Measurements from ENCODE around the gene MRPS15.

MRPS15 gene

DNA sequence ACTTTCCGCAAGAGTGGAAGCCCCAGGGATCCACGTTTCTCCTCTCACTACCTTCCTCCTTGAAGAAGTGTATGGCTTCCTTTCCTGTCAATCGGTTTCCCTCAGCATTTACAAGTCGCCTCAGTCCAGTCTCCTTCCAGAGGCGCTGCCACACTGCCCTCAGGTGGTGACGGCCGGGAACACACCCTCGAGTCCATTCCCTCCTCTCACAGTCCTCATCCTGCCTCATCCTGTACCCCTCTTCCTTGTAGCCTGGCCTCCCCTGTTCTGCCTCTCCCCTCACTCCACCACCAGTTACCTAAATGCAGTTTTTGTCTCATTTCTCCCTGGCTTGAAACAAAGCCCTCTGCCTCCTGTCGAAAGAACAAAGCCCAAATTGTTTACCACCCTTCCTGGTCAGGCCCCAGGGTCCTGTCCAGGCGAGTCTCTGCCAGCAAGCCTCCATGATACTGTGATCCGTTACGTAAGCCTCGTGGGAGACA is 43.3 kb downstream of the MRPS15 start:
- DNase-seq = peak in 56 of 58 donors; percentile 16 to 93 (median 71)

DNA sequence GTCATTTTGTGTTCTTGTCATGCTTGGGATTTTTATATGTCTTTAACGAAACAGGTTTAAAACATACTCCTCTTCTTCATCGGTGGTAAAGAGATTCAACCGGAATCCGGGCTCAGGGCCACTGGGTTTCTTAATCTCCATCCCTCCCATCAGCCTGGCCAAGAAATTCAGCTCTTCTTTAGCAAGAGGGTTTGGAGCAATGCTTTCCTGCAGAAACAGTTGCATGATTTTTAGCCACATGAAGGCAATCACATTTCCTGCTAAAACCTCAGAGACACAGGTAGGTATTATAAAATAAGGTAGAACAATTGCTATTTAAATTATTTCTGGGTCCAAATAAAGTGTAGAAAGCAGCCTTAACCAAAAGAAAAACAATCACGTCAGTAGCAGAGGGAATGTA is 43.8 kb downstream of the MRPS15 start:
- DNase-seq = no peak

DNA sequence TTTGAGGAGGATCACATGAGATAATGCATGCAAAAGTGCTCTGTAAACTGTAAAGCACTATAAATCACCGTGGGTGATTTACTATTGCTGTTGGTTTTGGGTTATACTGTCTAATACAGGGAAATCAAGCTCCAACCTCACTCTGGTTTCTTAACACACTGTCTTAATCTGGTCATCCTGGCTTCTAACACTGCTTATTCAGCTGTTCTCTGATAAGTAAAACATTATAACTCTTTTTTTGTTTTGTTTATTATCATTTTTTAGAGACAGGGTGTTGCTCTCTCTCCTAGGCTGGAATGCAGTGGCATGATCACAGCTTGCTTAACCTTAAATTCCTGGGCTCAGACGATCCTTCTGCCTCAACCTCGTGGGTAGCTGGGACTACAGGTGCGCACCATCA is 44.6 kb downstream of the MRPS15 start:
- DNase-seq = no peak

DNA sequence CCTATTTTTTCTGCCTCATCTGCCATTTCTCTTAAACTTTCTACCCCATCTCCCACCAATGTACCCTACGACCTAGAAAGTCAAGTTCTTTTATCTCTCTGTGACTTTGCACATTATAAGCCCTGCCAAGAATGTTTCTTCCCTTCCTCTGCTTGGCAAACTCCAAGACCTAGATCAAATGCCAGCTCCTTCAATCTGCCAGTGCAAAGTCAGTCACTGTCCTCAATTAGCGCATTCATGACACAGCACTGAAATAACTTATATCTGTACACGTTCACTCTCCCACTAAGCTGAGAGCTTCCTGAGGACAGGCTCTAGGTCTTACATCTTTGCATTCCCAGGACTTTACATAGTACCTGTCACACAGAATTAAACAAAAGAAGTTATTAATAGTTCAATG is 45.0 kb downstream of the MRPS15 start:
- DNase-seq = no peak

DNA sequence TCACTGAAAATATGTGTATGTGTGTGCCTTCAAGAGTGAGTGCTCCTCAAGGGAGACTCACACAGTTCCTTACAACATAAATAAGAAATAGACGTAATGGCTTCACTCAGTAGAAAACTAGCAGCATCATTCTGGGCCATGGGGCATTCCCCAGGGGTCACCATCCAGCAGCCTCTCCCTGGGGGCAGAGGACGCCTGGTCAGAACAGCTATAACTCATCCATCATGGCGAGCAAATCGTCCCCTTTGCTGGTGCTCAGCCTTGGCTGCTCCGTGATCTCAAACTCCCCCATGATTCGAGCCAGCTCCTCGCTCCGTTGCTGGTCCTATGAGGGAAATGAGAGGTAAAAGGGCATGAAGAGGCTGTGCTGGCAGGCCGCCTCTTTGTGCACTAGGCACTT is 46.3 kb downstream of the MRPS15 start:
- DNase-seq = no peak

DNA sequence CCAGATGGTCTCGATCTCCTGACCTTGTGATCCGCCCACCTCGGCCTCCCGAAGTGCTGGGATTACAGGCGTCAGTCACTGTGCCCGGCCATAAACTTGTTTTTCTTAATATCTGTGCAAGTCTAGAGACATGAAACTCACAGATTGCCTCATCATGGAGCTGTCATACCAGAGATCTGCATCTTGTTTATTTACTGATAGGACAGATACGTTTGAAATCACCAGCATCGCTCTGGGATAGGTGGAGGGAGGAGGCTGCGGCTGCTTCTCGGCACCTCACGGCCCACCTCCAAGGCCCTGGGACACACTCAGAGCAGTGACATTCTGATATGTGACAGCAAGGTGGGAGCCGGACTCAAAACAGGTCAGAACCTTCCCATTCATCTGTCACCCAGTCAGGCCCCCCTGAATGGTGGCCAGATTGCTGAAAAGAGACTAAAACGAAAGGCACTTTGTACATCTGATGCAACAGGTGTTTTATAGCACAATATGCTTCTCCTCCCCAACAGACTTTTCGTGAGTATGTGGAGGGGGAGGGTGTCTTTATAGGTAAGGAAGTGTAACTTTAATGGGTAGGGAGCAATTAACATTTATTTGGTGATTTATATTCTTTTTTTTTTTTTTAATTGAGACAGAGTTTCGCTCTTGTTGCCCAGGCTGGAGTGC is 48.4 kb downstream of the MRPS15 start:
- DNase-seq = no peak

DNA sequence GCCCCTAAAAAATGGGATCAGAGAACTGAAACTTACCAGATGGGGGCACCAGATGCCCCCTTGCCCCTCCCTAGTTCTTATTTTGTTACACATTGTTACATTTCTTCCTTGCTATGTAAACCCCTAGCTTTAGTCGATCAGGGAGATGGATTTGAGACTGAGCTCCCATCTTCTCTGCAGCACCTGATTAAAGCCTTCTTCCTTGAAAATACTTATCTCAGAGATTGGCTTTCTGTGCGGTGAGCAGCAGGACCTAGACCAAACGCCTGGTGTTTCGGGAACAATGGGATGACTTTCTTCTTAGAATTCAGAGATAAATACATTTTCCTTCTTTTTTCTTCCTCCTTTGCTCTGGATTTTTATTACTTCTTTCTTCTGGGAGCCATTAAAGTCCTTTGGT is 49.8 kb downstream of the MRPS15 start:
- DNase-seq = no peak

DNA sequence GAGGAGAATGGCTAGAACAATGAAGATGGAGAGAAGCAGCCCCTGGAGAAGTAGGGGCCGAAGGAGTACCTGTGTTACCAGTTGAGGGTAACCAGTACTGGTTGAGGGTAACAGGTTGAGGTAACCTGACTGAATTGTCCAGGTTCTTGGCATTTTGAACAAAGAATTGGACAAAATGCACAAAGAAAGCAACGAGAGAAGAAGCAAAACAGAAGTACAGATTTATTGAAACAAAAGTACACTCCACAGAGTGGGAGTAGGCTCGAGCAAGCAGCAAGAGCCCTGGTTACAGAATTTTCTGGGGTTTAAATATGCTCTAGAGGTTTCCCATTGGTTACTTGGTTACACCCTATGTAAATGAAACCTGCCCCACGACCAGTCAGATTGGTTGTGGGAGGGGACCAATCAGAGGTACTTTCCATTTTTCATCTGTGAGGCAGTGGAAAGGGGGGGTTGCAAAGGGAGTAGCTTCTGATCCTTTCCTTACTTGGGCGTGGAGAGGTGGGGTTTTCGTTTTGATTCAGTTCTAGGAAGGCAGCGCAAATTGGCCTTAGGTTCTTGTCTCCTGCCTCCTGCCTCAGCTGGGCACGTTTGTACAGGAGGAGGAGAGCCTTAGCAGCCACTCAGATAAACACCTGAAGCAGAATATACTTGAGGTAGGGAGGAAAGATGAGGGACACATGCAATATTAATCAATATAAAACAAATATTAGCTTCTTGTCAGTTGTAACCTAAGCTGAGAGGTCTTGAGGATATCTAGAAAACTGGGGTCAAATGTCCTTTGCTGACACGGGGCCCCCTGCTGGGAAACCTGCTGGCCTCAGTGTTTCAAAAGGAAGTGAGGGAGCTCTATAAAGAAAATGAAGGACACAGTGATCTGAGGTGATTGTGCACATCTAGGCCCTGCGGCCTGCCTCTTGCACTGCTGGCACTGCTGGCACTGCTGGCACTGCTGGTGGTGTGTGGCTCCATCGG is 52.2 kb downstream of the MRPS15 start:
- peak in 12 of 58 donors; percentile 2 to 45 (median 13) for DNase-seq

DNA sequence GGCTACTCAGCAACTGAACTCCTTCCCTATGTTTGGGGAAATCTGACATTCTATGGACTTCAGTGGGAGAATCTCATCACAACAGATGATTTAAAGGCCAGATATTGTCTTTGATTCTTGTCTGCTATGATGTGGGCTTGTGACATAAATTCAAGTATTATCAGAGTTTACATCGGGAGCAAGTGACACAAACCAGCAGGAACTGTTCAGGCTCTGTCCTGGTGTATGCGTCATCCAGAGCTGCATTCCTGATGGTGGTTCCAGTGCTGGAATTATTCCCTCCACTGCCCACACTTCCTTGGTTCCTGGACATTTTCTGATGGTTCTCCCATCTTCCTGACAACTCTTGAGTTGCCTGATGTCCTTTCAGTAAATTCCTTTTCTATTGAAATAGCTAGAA is 55.7 kb downstream of the MRPS15 start:
- peak in 1 of 58 donors; percentile 10 for DNase-seq

DNA sequence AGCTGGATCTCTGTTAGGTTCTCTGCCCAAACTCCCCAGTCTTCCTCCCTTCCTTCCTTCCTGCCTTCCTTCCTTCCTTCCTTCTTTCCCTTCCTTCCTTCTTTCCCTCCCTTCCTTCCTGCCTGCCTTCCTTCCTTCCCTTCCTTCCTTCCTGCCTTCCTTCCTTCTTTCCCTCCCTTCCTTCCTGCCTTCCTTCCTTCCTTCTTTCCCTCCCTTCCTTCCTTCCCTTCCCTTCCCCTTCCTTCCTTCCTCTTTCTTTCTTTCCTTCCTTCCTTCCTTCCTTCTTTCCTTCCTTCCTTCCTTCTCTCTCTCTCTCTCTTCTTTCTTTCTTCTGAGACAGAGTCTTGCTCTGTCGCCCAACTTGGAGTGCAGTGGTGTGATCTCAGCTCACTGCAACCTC is 57.7 kb downstream of the MRPS15 start:
- no peak for DNase-seq

Data from anterior cingulate cortex (tissue), 58 donors.